Trophoblast cell (in vitro differentiated cells and primary cell): ENCODE results near the gene NELFB.
A peak's percentile ranks its signal among the peaks of the same experiment; 100 is the strongest.
"Not testable (repeated sequence)": the region's sequence is repeated elsewhere in the genome, so short reads cannot be mapped to it uniquely, and the experiment has no call there.

ENCODE experiments used
- DNase-seq, 2 donors: peaks; one replicate each; pipeline ENCODE4 v3.0.0-alpha.2; 2016
- H2AFZ ChIP-seq: 2 replicates; pipeline ENCODE4 v1.6.1; 2013; ENCODE audit warnings: low read length, moderate library complexity, mild to moderate bottlenecking; ENCODE audit not compliant: insufficient read depth, poor library complexity
- H2AK5ac ChIP-seq: 2 replicates; pipeline ENCODE4 v1.6.1; 2013; ENCODE audit warnings: mild to moderate bottlenecking, low read length
- H2BK120ac ChIP-seq: 2 replicates; pipeline ENCODE4 v1.6.1; 2013; ENCODE audit warnings: low read length, mild to moderate bottlenecking, moderate library complexity; ENCODE audit not compliant: insufficient read depth, poor library complexity
- H2BK12ac ChIP-seq: 2 replicates; pipeline ENCODE4 v1.6.1; 2013; ENCODE audit warnings: mild to moderate bottlenecking, low read length, moderate library complexity
- H2BK5ac ChIP-seq: 2 replicates; pipeline ENCODE4 v1.6.1; 2013; ENCODE audit warnings: low read length, low read depth, moderate library complexity, mild to moderate bottlenecking; ENCODE audit not compliant: poor library complexity
- H3K14ac ChIP-seq: 2 replicates; pipeline ENCODE4 v1.6.1; 2013; ENCODE audit warnings: mild to moderate bottlenecking, low read length
- H3K18ac ChIP-seq: 2 replicates; pipeline ENCODE4 v1.6.1; 2013; ENCODE audit warnings: mild to moderate bottlenecking, low read length
- H3K23ac ChIP-seq: 2 replicates; pipeline ENCODE4 v1.6.1; 2013; ENCODE audit warnings: low read length
- H3K27ac ChIP-seq: 2 replicates; pipeline ENCODE4 v1.5.1; 2013; ENCODE audit warnings: low read depth, mild to moderate bottlenecking, inconsistent platforms, low read length, moderate library complexity
- H3K27me3 ChIP-seq: 2 replicates; pipeline ENCODE4 v1.6.1; 2013; ENCODE audit warnings: inconsistent platforms, mild to moderate bottlenecking, low read length, moderate library complexity; ENCODE audit not compliant: insufficient read depth
- H3K36me3 ChIP-seq, 2 experiments: 1 replicate in 1 of 2; 2 replicates in 1 of 2; pipeline ENCODE4 v1.6.1; 2013; ENCODE audit warnings: low read length in 2 of 2, mild to moderate bottlenecking in 2 of 2, moderate library complexity in 1 of 2; ENCODE audit not compliant: insufficient read depth in 2 of 2, control insufficient read depth in 1 of 2
- H3K4ac ChIP-seq: 2 replicates; pipeline ENCODE4 v1.6.1; 2013; ENCODE audit warnings: low read depth, mild to moderate bottlenecking, low read length, moderate library complexity
- H3K4me1 ChIP-seq, 2 experiments: 1 replicate in 1 of 2; 2 replicates in 1 of 2; pipeline ENCODE4 v1.6.1; 2013; ENCODE audit warnings: low read length in 2 of 2, mild to moderate bottlenecking in 2 of 2, moderate library complexity in 1 of 2; ENCODE audit not compliant: insufficient read depth in 2 of 2, control insufficient read depth in 1 of 2
- H3K4me2 ChIP-seq: 2 replicates; pipeline ENCODE4 v1.6.1; 2013; ENCODE audit warnings: inconsistent platforms, mild to moderate bottlenecking, low read length, moderate library complexity
- H3K4me3 ChIP-seq: 2 replicates; pipeline ENCODE4 v1.5.1; 2013; ENCODE audit warnings: mild to moderate bottlenecking, low read depth, low read length, inconsistent platforms
- H3K79me1 ChIP-seq: one replicate; pipeline ENCODE4 v1.6.1; 2013; ENCODE audit warnings: low read length
- H3K79me2 ChIP-seq: 2 replicates; pipeline ENCODE4 v1.6.1; 2013; ENCODE audit warnings: low read length, mild to moderate bottlenecking; ENCODE audit not compliant: control insufficient read depth, insufficient read depth, poor library complexity
- H3K9ac ChIP-seq: 2 replicates; pipeline ENCODE4 v1.6.1; 2013; ENCODE audit warnings: mild to moderate bottlenecking, low read length
- H3K9me3 ChIP-seq: 2 replicates; pipeline ENCODE4 v1.6.1; 2013; ENCODE audit warnings: low read depth, mild to moderate bottlenecking, control low read depth, inconsistent platforms, low read length; ENCODE audit not compliant: insufficient read depth
- H4K12ac ChIP-seq: 2 replicates; pipeline ENCODE4 v1.6.1; 2013; ENCODE audit warnings: low read depth, mild to moderate bottlenecking, low read length, moderate library complexity
- H4K8ac ChIP-seq: 2 replicates; pipeline ENCODE4 v1.6.1; 2013; ENCODE audit warnings: low read depth, mild to moderate bottlenecking, low read length, moderate library complexity
- H4K91ac ChIP-seq: one replicate; pipeline ENCODE4 v1.6.1; 2013; ENCODE audit warnings: low read depth, mild to moderate bottlenecking, low read length, moderate library complexity
- WGBS: extraction: QIAGEN DNeasy Blood & Tissue Kit; methylation state at CpG from one replicate; pipeline ENCODE4 v1.1.7; 2013; ENCODE audit warnings: missing lambda C conversion rate; ENCODE audit not compliant: insufficient read length, insufficient coverage; ENCODE audit errors: extremely low coverage; 5-methylcytosine and 5-hydroxymethylcytosine counted together

The NELFB gene

DNA sequence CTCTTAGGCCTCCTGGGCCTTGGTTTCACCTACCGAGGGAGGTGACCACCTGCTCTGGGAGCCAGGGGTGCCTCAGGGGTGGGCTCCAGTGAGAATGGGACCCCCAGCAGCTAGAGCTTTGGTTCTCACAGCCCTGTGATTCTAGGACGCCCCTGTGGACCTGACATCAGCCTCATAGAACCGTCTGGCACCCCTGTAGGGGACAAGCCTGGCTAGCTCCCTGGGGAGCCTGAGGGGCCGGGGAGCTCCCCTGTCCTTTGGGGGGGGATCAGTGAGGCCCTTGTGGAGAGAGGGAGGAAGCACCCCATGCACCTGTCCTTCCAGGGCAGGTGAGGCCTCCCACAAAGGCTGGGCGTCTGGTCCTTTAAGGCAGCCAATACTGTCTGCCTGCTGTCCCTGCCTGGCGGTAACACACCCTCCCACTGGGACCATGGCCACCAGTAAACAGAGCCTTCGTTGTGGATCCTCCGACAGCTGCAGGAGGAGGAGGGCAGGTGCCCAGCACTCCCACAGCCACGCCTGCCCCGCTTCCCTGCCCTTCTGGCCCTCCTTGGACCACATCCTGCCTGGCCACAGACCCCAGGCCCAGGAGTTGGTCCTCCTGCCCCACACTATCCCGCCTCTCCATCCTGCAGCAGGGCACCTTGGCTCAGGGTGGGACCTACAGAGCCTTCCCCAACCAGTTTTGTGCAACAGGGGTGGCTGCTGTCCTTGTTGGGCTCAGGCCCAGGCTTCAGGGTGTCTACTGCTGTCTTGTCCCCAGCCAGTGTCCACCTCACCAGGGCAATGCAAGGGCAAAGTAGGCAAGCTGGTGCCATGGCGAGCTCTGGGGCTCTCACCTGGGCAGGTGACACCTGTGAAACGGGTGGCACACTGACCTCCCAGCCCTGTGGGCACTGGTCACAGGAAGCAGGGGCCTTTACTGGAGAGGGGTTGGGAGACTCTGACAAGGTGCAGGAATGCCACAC, 17.1 kb upstream of the NELFB start:
- WGBS: no CpG with 5 or more reads among the region's 13 CpGs
- Histone ChIP-seq H3K9me3 (no peaks in the 10 kb centered on the region), H2BK12ac (no peak overlapping the region), H4K12ac (no peak overlapping the region), H3K79me2 (peaks cover 14% of the 10 kb centered on the region), H2AK5ac (no peak overlapping the region), H3K9ac (no peak overlapping the region), H3K79me1 (peaks cover 8% of the 10 kb centered on the region), H4K91ac (no peak overlapping the region), H2BK5ac (no peak overlapping the region), H3K36me3 (peaks cover 11 to 14% of the 10 kb centered on the region in 2 experiments), H2AFZ (no peak overlapping the region), H3K14ac (no peak overlapping the region), H3K4me1 (peaks cover 15 to 16% of the 10 kb centered on the region in 2 experiments), H2BK120ac (no peak overlapping the region), H3K27me3 (no peaks in the 10 kb centered on the region), H3K27ac (no peak overlapping the region), H3K4me2 (no peak overlapping the region), H3K18ac (no peak overlapping the region), H4K8ac (no peak overlapping the region), H3K23ac (no peak overlapping the region), H3K4ac (no peak overlapping the region), H3K4me3 (no peak overlapping the region)
- no peak for DNase-seq

GRCh38 chr9:137239541-137240200, 15.5 kb upstream of the NELFB start:
- H3K9ac ChIP-seq, H2BK12ac ChIP-seq, H4K8ac ChIP-seq, H2AK5ac ChIP-seq, H3K27me3 ChIP-seq, H3K4me3 ChIP-seq, H2AFZ ChIP-seq, H3K14ac ChIP-seq, H3K23ac ChIP-seq, H3K79me1 ChIP-seq, H2BK120ac ChIP-seq, H3K9me3 ChIP-seq, H4K12ac ChIP-seq, H4K91ac ChIP-seq, H3K4ac ChIP-seq, H3K18ac ChIP-seq, H2BK5ac ChIP-seq: not testable (repeated sequence)
- Histone ChIP-seq H3K27ac (peak overlapping the region; percentile 98), H3K79me2 (peaks cover 14% of the 10 kb centered on the region), H3K4me1 (peaks cover 16 to 23% of the 10 kb centered on the region in 2 experiments), H3K36me3 (peaks cover 22 to 24% of the 10 kb centered on the region in 2 experiments), H3K4me2 (peak overlapping the region; percentile 79)
- peak in 1 of 2 donors; percentile 63 for DNase-seq
- no CpG with 5 or more reads among the region's 27 CpGs for WGBS

- Histone ChIP-seq H3K4me2 (peak overlapping the region; percentile 79), H3K4me3 (peak overlapping the region; percentile 79), H2AFZ (peak overlapping the region; percentile 77), H4K91ac (peak overlapping the region; percentile 95), H3K79me1 (peaks cover 8% of the 10 kb centered on the region), H3K27ac (peak overlapping the region; percentile 98), H3K14ac (peak overlapping the region; percentile 93), H3K79me2 (peaks cover 14% of the 10 kb centered on the region), H2BK5ac (peak overlapping the region; percentile 93), H2BK12ac (no peak overlapping the region), H3K4ac (peak overlapping the region; percentile 57), H2BK120ac (peak overlapping the region; percentile 93), H3K18ac (peak overlapping the region; percentile 96), H3K23ac (no peak overlapping the region), H4K12ac (peak overlapping the region; percentile 91), H3K27me3 (no peaks in the 10 kb centered on the region), H2AK5ac (peak overlapping the region; percentile 84), H3K9ac (peak overlapping the region; percentile 84), H3K9me3 (peaks cover 3% of the 10 kb centered on the region), H3K36me3 (peaks cover 22 to 24% of the 10 kb centered on the region in 2 experiments), H3K4me1 (peaks cover 16 to 23% of the 10 kb centered on the region in 2 experiments), H4K8ac (peak overlapping the region; percentile 98)
- no CpG with 5 or more reads among the region's 58 CpGs for WGBS
- DNase-seq: peak in 1 of 2 donors; percentile 54
These were observed 14.7 kb upstream of the NELFB start for GRCh38 chr9:137240318-137240840.

- peak within 1 kb of the TSS; percentile 91 for H4K12ac ChIP-seq
- DNase-seq: peak; percentile 99
- peak within 1 kb of the TSS; percentile 93 for H2BK120ac ChIP-seq
- no peak within 1 kb of the TSS for H2BK12ac ChIP-seq
- H3K23ac ChIP-seq: no peak within 1 kb of the TSS
- H3K27me3 ChIP-seq: no peaks in the 10 kb centered on the region
- peaks cover 14% of the 10 kb centered on the region for H3K79me2 ChIP-seq
- peak within 1 kb of the TSS; percentile 93 for H2BK5ac ChIP-seq
- peak within 1 kb of the TSS; percentile 96 for H3K18ac ChIP-seq
- peak within 1 kb of the TSS; percentile 95 for H3K4me3 ChIP-seq
- H2AFZ ChIP-seq: peak within 1 kb of the TSS; percentile 77
- H3K14ac ChIP-seq: peak within 1 kb of the TSS; percentile 93
- H4K8ac ChIP-seq: peak within 1 kb of the TSS; percentile 98
- H3K9me3 ChIP-seq: peaks cover 3% of the 10 kb centered on the region
- peak within 1 kb of the TSS; percentile 85 for H3K4me2 ChIP-seq
- peak within 1 kb of the TSS; percentile 88 for H3K9ac ChIP-seq
- H3K27ac ChIP-seq: peak within 1 kb of the TSS; percentile 98
- peaks cover 8% of the 10 kb centered on the region for H3K79me1 ChIP-seq
- peak within 1 kb of the TSS; percentile 84 for H2AK5ac ChIP-seq
- peaks cover 22 to 24% of the 10 kb centered on the region in 2 experiments for H3K36me3 ChIP-seq
- H4K91ac ChIP-seq: peak within 1 kb of the TSS; percentile 95
- peaks cover 16 to 23% of the 10 kb centered on the region in 2 experiments for H3K4me1 ChIP-seq
- no CpG with 5 or more reads among the region's 67 CpGs for WGBS
- peak within 1 kb of the TSS; percentile 94 for H3K4ac ChIP-seq
These were observed 14.2 kb upstream of the NELFB start, which contains the start of gene TUBB4B for GRCh38 chr9:137240841-137241489. TUBB4B (plus strand) TSS chr9:137241287; CDS start chr9:137241361, 74 bp downstream.
